H1 (cell line): ENCODE measurements around the gene DTNB. TPM values are rescaled to one million over a fixed set of nuclear protein-coding genes. Genes with fewer than 3 reads are reported as not detected.

Experiments used
- CTCF ChIA-PET: fragments of 300-600 bp; sonication (Branson Sonifier 250); formaldehyde crosslinking; loops from one replicate; lab custom pipeline; 2021; ENCODE audit not compliant: partially characterized antibody; lab: Charles Lee
- POLR2A ChIA-PET: fragments of 300-600 bp; sonication (Branson Sonifier 250); formaldehyde crosslinking; loops from one replicate; lab custom pipeline; 2021; ENCODE audit warnings: inconsistent platforms; ENCODE audit not compliant: partially characterized antibody; lab: Charles Lee
- DNase-seq, 2 experiments: peaks; one replicate each; pipeline versions ENCODE4 v3.0.0 to v3.0.0-alpha.2; 2010 to 2022; ENCODE audit warnings: low spot score in 2 of 2, low read depth in 1 of 2, mixed read lengths in 1 of 2
- FAIRE-seq: peaks from 2 replicates; lab custom pipeline; 2011; peaks lifted over from hg19 to GRCh38; lab: Jason Lieb, UNC
- H2AFZ ChIP-seq: 2 replicates; pipeline ENCODE4 v1.8.1; 2012; ENCODE audit warnings: low read length, inconsistent platforms
- H2AK5ac ChIP-seq: 2 replicates; pipeline ENCODE4 v1.6.1; 2013; ENCODE audit warnings: low read depth, low read length
- H2BK120ac ChIP-seq: replicated peaks from 2 replicates; pipeline ENCODE3; 2013; ENCODE audit warnings: low read depth, low read length, inconsistent platforms
- H2BK12ac ChIP-seq: 2 replicates; pipeline ENCODE4 v1.6.1; 2013; ENCODE audit warnings: low read depth, low read length
- H2BK15ac ChIP-seq: 2 replicates; pipeline ENCODE4 v1.6.1; 2013; ENCODE audit warnings: low read length
- H2BK20ac ChIP-seq: 2 replicates; pipeline ENCODE4 v1.6.1; 2013; ENCODE audit warnings: low read length
- H2BK5ac ChIP-seq: 2 replicates; pipeline ENCODE4 v1.6.1; 2013; ENCODE audit warnings: low read depth, low read length
- H3K14ac ChIP-seq: 2 replicates; pipeline ENCODE4 v1.6.1; 2013; ENCODE audit warnings: inconsistent platforms; ENCODE audit not compliant: insufficient read length
- H3K18ac ChIP-seq: 2 replicates; pipeline ENCODE4 v1.6.1; 2013; ENCODE audit warnings: low read length; ENCODE audit errors: extremely low read depth
- H3K23ac ChIP-seq: 2 replicates; pipeline ENCODE4 v1.6.1; 2013; ENCODE audit warnings: inconsistent platforms; ENCODE audit not compliant: insufficient read length
- H3K23me2 ChIP-seq: 2 replicates; pipeline ENCODE4 v1.6.1; 2013; ENCODE audit warnings: low read depth, low read length
- H3K27ac ChIP-seq: 2 replicates; pipeline ENCODE4 v1.6.1; 2011; ENCODE audit warnings: low read depth, low read length, inconsistent platforms
- H3K27me3 ChIP-seq, 4 experiments: replicated peaks in 1 of 4; 1 replicate in 1 of 4; 2 replicates in 3 of 4; pipeline versions ENCODE4 v1.6.1 to v1.8.1; 2011 to 2013; ENCODE audit warnings: low read length in 3 of 4, mild to moderate bottlenecking in 3 of 4, inconsistent platforms in 2 of 4, mixed read lengths in 2 of 4, moderate library complexity in 1 of 4; ENCODE audit not compliant: control insufficient read depth in 3 of 4, insufficient read depth in 3 of 4; ENCODE audit errors: extremely low read depth in 1 of 4
- H3K36me3 ChIP-seq, 4 experiments: 2 replicates each; pipeline versions ENCODE4 v1.6.1 to v1.8.1; 2011 to 2013; ENCODE audit warnings: mild to moderate bottlenecking in 4 of 4, low read length in 3 of 4, moderate library complexity in 2 of 4, control low read depth in 1 of 4, inconsistent platforms in 1 of 4; ENCODE audit not compliant: insufficient read depth in 4 of 4, control insufficient read depth in 2 of 4
- H3K4ac ChIP-seq: replicated peaks from 2 replicates; pipeline ENCODE3; 2013; ENCODE audit warnings: low read length, low read depth, mixed read lengths, inconsistent platforms; ENCODE audit not compliant: insufficient read length
- H3K4me1 ChIP-seq, 4 experiments: replicated peaks in 1 of 4; 1 replicate in 1 of 4; 2 replicates in 3 of 4; pipeline versions ENCODE4 v1.6.1 to v1.8.1; 2011 to 2013; ENCODE audit warnings: low read length in 3 of 4, inconsistent platforms in 2 of 4, mixed read lengths in 1 of 4; ENCODE audit not compliant: insufficient read depth in 4 of 4, control insufficient read depth in 3 of 4
- H3K4me2 ChIP-seq, 2 experiments: 2 replicates each; pipeline versions ENCODE4 v1.6.1 to v1.8.1; 2011 to 2013; ENCODE audit warnings: low read depth in 2 of 2, low read length in 2 of 2, control low read depth in 1 of 2, inconsistent platforms in 1 of 2, mild to moderate bottlenecking in 1 of 2; ENCODE audit not compliant: insufficient read depth in 1 of 2
- H3K4me3 ChIP-seq, 4 experiments: fragments of 200-600, 300-600 bp in 1 of 4; sonication (generic), shearing (Covaris generic), sonication (Bioruptor Twin) in 1 of 4; 2 replicates each; pipeline versions ENCODE4 v1.5.1 to v1.8.1; 2011 to 2016; ENCODE audit warnings: low read length in 4 of 4, low read depth in 3 of 4, control low read depth in 2 of 4, inconsistent platforms in 2 of 4, mild to moderate bottlenecking in 2 of 4, mixed read lengths in 1 of 4, moderate library complexity in 1 of 4; ENCODE audit not compliant: insufficient read depth in 2 of 4; ENCODE audit errors: extremely low read depth in 1 of 4
- H3K56ac ChIP-seq: replicated peaks from 2 replicates; pipeline ENCODE3; 2013; ENCODE audit warnings: low read depth, mild to moderate bottlenecking, mixed read lengths, low read length, inconsistent platforms; ENCODE audit not compliant: insufficient read length
- H3K79me1 ChIP-seq: 2 replicates; pipeline ENCODE4 v1.6.1; 2013; ENCODE audit warnings: low read depth, low read length, control low read depth
- H3K79me2 ChIP-seq, 2 experiments: 2 replicates each; pipeline versions ENCODE4 v1.6.1 to v1.8.1; 2012 to 2013; ENCODE audit warnings: low read length in 2 of 2, mild to moderate bottlenecking in 2 of 2, inconsistent platforms in 1 of 2; ENCODE audit not compliant: insufficient read depth in 2 of 2, control insufficient read depth in 1 of 2
- H3K9ac ChIP-seq, 4 experiments: replicated peaks in 1 of 4; 1 replicate in 1 of 4; 2 replicates in 3 of 4; pipeline versions ENCODE4 v1.6.1 to v1.8.1; 2011 to 2013; ENCODE audit warnings: low read depth in 3 of 4, low read length in 3 of 4, control low read depth in 2 of 4, mild to moderate bottlenecking in 2 of 4, moderate library complexity in 2 of 4, inconsistent platforms in 1 of 4; ENCODE audit errors: extremely low read depth in 1 of 4
- H3K9me3 ChIP-seq, 2 experiments: 2 replicates each; pipeline versions ENCODE4 v1.6.1 to v1.8.1; 2012 to 2013; ENCODE audit warnings: mild to moderate bottlenecking in 2 of 2, moderate library complexity in 2 of 2, control low read depth in 1 of 2, inconsistent platforms in 1 of 2, low read depth in 1 of 2, low read length in 1 of 2, mixed read lengths in 1 of 2; ENCODE audit not compliant: insufficient read depth in 2 of 2
- H4K20me1 ChIP-seq, 2 experiments: replicated peaks in 1 of 2; 2 replicates each; pipeline versions ENCODE3 to v1.8.1; 2011 to 2013; ENCODE audit warnings: inconsistent platforms in 2 of 2, low read length in 2 of 2, mild to moderate bottlenecking in 1 of 2; ENCODE audit not compliant: insufficient read depth in 2 of 2, control insufficient read depth in 1 of 2
- H4K5ac ChIP-seq: 2 replicates; pipeline ENCODE4 v1.6.1; 2013; ENCODE audit warnings: low read length, low read depth, mixed read lengths, inconsistent platforms; ENCODE audit not compliant: insufficient read length
- H4K8ac ChIP-seq: 2 replicates; pipeline ENCODE4 v1.8.0; 2013; ENCODE audit warnings: mild to moderate bottlenecking, moderate library complexity, low read length, inconsistent platforms; ENCODE audit not compliant: insufficient read depth; ENCODE audit errors: extremely low read depth
- H4K91ac ChIP-seq: replicated peaks from 2 replicates; pipeline ENCODE3; 2013; ENCODE audit warnings: low read length, mixed read lengths, inconsistent platforms; ENCODE audit not compliant: insufficient read length
- E2F6 ChIP-seq: IDR thresholded peaks from 2 replicates; pipeline ENCODE4 v1.6.1; 2012; ENCODE audit warnings: inconsistent platforms
- EP300 ChIP-seq, 2 experiments: IDR thresholded peaks; 1 replicate in 1 of 2; 2 replicates in 1 of 2; pipeline ENCODE4 v1.6.1; 2011 to 2012; ENCODE audit warnings: low read depth in 2 of 2, low read length in 2 of 2, mild to moderate bottlenecking in 2 of 2, borderline replicate concordance in 1 of 2, inconsistent platforms in 1 of 2, moderate library complexity in 1 of 2
- RBBP5 ChIP-seq: IDR thresholded peaks from 2 replicates; pipeline ENCODE4 v1.7.1; 2012; ENCODE audit warnings: low read depth, mild to moderate bottlenecking, inconsistent platforms, low read length, moderate library complexity, borderline replicate concordance
- ZNF274 ChIP-seq: IDR thresholded peaks from 2 replicates; pipeline ENCODE4 v1.7.0; 2012; ENCODE audit warnings: low read length, borderline replicate concordance; ENCODE audit errors: extremely low read depth
- WGBS, 2 experiments: shearing (Covaris generic) in 1 of 2; methylation state at CpG; one replicate each; pipeline versions ENCODE4 v1.1.6 to v1.1.7; 2013 to 2015; ENCODE audit warnings: low lambda C conversion rate in 2 of 2, mixed read lengths in 2 of 2, inconsistent platforms in 1 of 2, low coverage in 1 of 2, missing lambda C conversion rate in 1 of 2; ENCODE audit not compliant: insufficient replicate concordance in 2 of 2, insufficient coverage in 1 of 2, insufficient read length in 1 of 2; ENCODE audit errors: extremely low coverage in 1 of 2, missing lambda C conversion rate in 1 of 2; 5-methylcytosine and 5-hydroxymethylcytosine counted together
- polyA plus RNA-seq, 7 experiments: library from polyadenylated mRNA; depleted of rRNA in 3 of 7; stranded (reverse) in 5 of 7; unstranded in 2 of 7; fragments of >200 nt in 5 of 7; fragments of 200-250 nt in 2 of 7; gene quantifications; 1 replicate in 5 of 7; 2 replicates in 1 of 7; 4 replicates in 1 of 7; pipeline versions ENCODE4 v1.2.1 to v1.2.3, GENCODE V29; 2011 to 2013; ENCODE audit warnings: missing spikeins in 2 of 7, mixed read lengths in 2 of 7
- total RNA-seq: library from RNA; stranded (reverse); fragmentation: NEBNext Ultra II Directional; extraction: Animal tissue kit (Norgen Biotek cat#: 25700); gene quantifications from 2 replicates; pipeline ENCODE4 v1.2.1, GENCODE V29; 2021

Gene DTNB
- total and polyA plus RNA-seq, 2 of the 8 experiments (the other 6 are each of a cell fraction or from before 2014, with no cell fraction given): 39.6 to 49.5 TPM

DNA sequence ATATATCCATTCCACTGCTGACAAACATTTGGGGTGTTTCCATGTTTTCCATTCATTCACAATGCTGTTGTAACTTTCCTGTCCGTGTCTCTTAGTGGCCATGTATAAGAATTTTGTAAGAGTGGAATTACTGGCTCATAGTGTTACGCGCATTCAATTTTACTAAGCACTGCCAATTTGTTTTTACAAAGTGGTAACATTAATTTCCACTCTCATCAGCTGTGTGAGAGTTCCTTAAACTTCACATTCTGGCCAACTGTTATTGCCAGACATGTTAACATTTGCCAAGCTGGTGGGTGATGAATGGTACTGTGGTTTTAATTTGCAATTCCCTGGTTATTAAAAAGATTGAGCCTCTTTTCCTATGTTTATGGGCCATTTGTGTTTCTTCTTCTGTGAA lies 134.2 kb downstream of the DTNB start:
- H2BK12ac ChIP-seq: no peak overlapping the region
- WGBS, 2 experiments: 95% methylated on average over 3 of the region's 3 CpGs; no CpG with 5 or more reads in 1 of the 2 experiments
- H3K9me3 ChIP-seq: peaks cover 0 to 27% of the 10 kb centered on the region in 2 experiments; a peak in 2 of 4 replicates
- TF ChIP-seq ZNF274 (no peak), RBBP5 (no peak), E2F6 (no peak), EP300 (IDR thresholded peaks at IDR 0.05; ENCODE audit: borderline replicate concordance in 1 of 2, low read depth in 2 of 2, low read length in 2 of 2) (no peak)
- no peaks in the 10 kb centered on the region for H3K4me1 ChIP-seq
- no peak overlapping the region for H3K4ac ChIP-seq
- FAIRE-seq (no peak), DNase-seq (no peak)
- H3K4me2 ChIP-seq: no peak overlapping the region
- no peaks in the 10 kb centered on the region for H3K23me2 ChIP-seq
- H2BK5ac ChIP-seq: no peak overlapping the region
- no peak overlapping the region for H2AFZ ChIP-seq
- H4K5ac ChIP-seq: no peak overlapping the region
- POLR2A ChIA-PET: no interaction called here
- no peak overlapping the region for H2BK15ac ChIP-seq
- H3K56ac ChIP-seq: no peak overlapping the region
- no peak overlapping the region for H4K8ac ChIP-seq
- H3K79me2 ChIP-seq: no peaks in the 10 kb centered on the region
- peaks cover 0 to 25% (median 2%) of the 10 kb centered on the region in 4 experiments; a peak in 3 of 8 replicates for H3K36me3 ChIP-seq
- no peak overlapping the region for H3K23ac ChIP-seq
- no peak overlapping the region for H2AK5ac ChIP-seq
- H3K9ac ChIP-seq: no peak overlapping the region
- no peak overlapping the region for H3K27ac ChIP-seq
- H3K4me3 ChIP-seq: no peak overlapping the region
- H4K91ac ChIP-seq: no peak overlapping the region
- no peak overlapping the region for H3K14ac ChIP-seq
- H2BK20ac ChIP-seq: no peak overlapping the region
- H3K18ac ChIP-seq: no peak overlapping the region
- no peaks in the 10 kb centered on the region for H4K20me1 ChIP-seq
- CTCF ChIA-PET: no interaction called here
- no peaks in the 10 kb centered on the region for H3K27me3 ChIP-seq
- H2BK120ac ChIP-seq: no peak overlapping the region
- H3K79me1 ChIP-seq: no peaks in the 10 kb centered on the region
